Activated naive CD8-positive, alpha-beta T cell treated with anti-CD3 and anti-CD28 coated beads, Interleukin-2, amount 50 U/mL, for 24 hours (primary cell): ENCODE data around the gene DPYSL4.

Source experiments
- ATAC-seq: fragments of 150-1000 bp; cut with Tn5 transposase; one replicate; pipeline ENCODE4 v1.10.0; 2021
- DNase-seq: peaks from one replicate; pipeline ENCODE4 v3.0.0; 2021
- H3K27ac Mint-ChIP-seq: one replicate; pipeline ENCODE4 v1.8.0; 2021; ENCODE audit warnings: mild to moderate bottlenecking, mixed read lengths
- H3K27me3 Mint-ChIP-seq: one replicate; pipeline ENCODE4 v1.8.0; 2021; ENCODE audit warnings: mixed read lengths
- H3K36me3 Mint-ChIP-seq: one replicate; pipeline ENCODE4 v1.8.0; 2021; ENCODE audit warnings: low read depth, mixed read lengths
- H3K4me1 Mint-ChIP-seq: one replicate; pipeline ENCODE4 v1.8.0; 2021; ENCODE audit warnings: mixed read lengths
- H3K4me3 Mint-ChIP-seq: one replicate; pipeline ENCODE4 v1.8.0; 2021; ENCODE audit warnings: mild to moderate bottlenecking, moderate library complexity, mixed read lengths
- H3K9me3 Mint-ChIP-seq: one replicate; pipeline ENCODE4 v1.8.0; 2021; ENCODE audit warnings: mixed read lengths

The DPYSL4 gene

DNA sequence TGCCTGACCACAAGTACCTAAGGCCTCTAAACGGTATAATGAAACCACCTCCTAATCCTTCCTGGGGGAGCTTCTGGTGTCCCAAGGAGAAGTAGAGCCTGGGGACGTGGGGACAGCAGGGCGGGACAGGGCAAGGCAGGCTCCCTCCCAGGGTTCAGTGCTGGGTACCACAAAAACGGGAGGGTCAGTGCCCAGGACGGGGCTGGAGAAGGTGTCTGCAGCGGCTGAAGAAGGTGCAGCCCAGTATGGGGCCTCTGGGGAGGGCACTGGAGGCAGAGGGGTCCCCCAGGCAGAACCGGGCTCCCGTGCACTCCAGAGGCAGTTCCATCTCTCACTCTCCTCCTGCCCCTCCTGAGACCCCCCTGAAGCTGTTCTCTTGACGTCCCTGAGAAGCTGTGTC lies 46.2 kb downstream of the DPYSL4 start:
- H3K27ac Mint-ChIP-seq, result no peak overlapping the region
- no peak for ATAC-seq
- H3K27me3 Mint-ChIP-seq, result no peaks in the 10 kb centered on the region

GRCh38 chr10:132233501-132234085 lies 46.8 kb downstream of the DPYSL4 start:
- Mint-ChIP-seq H3K27ac (no peak overlapping the region), H3K4me3 (no peak overlapping the region), H3K36me3 (no peaks in the 10 kb centered on the region), H3K9me3 (no peaks in the 10 kb centered on the region), H3K4me1 (peaks cover 35% of the 10 kb centered on the region), H3K27me3 (no peaks in the 10 kb centered on the region)
- ATAC-seq (no peak), DNase-seq (no peak)

More for the DNA sequence above, 46.2 kb downstream of the DPYSL4 start:
- H3K4me1 Mint-ChIP-seq, result peaks cover 35% of the 10 kb centered on the region
- no peak for DNase-seq
- no peaks in the 10 kb centered on the region for H3K36me3 Mint-ChIP-seq
- no peak overlapping the region for H3K4me3 Mint-ChIP-seq
- H3K9me3 Mint-ChIP-seq, result no peaks in the 10 kb centered on the region

GRCh38 chr10:132234860-132235259 lies 48.1 kb downstream of the DPYSL4 start:
- ATAC-seq (no peak), DNase-seq (no peak)
- Mint-ChIP-seq H3K27me3 (no peaks in the 10 kb centered on the region), H3K4me3 (no peak overlapping the region), H3K36me3 (no peaks in the 10 kb centered on the region), H3K9me3 (no peaks in the 10 kb centered on the region), H3K4me1 (peaks cover 27% of the 10 kb centered on the region), H3K27ac (no peak overlapping the region)

DNA sequence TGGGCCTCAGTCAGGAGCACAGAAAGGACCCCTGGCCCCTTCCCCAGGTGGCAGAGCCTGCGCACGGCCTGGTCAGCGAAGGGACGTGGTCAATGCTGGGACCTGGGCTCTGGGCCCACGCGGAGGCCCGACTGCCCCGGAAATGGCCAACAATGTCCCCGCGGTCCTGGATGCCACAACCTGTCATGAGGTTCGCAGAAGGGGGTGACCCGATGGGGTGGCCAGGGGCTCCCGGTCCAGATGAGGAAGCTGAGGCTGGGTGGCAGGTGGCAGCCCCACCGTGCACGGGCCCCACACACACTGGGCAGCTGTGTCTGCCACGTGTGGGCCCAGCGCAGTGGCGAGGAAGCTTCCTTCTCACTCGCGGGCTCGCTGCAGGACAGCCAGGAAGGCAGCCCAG lies 49.4 kb downstream of the DPYSL4 start:
- Mint-ChIP-seq H3K9me3 (no peaks in the 10 kb centered on the region), H3K4me3 (no peak overlapping the region), H3K27ac (no peak overlapping the region), H3K27me3 (no peaks in the 10 kb centered on the region), H3K4me1 (peaks cover 21% of the 10 kb centered on the region), H3K36me3 (no peaks in the 10 kb centered on the region)
- no peak for DNase-seq
- no peak for ATAC-seq

DNA sequence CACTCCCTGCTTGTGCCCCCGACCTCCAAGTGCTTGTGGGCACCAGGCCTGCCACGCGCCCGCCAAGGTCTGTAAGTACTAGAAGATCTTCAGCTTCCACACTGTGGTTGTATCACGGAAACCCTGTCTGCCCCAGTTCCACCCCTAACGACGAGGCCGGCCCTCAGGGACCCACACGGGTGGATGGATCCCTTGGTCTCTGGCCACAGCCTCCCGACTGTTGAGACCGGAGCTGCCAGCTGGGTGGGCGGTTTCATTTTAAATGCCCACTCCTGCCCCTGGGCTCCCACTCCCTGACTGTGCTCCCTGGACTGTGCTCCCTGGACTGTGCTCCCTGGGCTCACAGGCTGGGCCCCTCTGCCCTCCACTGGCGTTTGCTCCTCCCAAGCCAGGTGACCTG lies 50.1 kb downstream of the DPYSL4 start:
- Mint-ChIP-seq H3K9me3 (no peaks in the 10 kb centered on the region), H3K4me3 (no peak overlapping the region), H3K27ac (no peak overlapping the region), H3K27me3 (no peaks in the 10 kb centered on the region), H3K4me1 (peaks cover 15% of the 10 kb centered on the region), H3K36me3 (no peaks in the 10 kb centered on the region)
- DNase-seq, result no peak
- ATAC-seq, result no peak

DNA sequence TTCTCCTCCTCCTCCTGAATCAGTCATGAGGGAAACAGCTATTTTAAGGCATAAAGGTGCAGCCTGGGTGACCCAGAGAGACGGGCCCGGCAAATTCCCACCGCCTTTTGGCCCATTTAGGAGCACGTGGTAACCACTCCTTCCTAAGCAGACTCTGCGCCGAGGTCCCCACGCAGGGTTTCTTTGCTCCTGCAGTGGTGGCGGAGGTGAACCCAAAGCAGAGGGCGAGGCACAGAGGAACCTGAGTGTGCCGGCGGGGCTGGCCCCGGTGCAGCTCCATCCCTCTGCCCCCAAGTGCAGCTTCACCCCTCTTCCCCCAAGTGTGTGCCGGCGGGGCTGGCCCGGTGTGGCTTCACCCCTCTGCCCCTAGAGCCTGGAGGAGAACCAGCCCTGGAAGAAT lies 50.6 kb downstream of the DPYSL4 start:
- no peak for DNase-seq
- no peaks in the 10 kb centered on the region for H3K9me3 Mint-ChIP-seq
- ATAC-seq, result no peak
- H3K27me3 Mint-ChIP-seq, result no peaks in the 10 kb centered on the region
- H3K36me3 Mint-ChIP-seq, result no peaks in the 10 kb centered on the region
- peaks cover 10% of the 10 kb centered on the region for H3K4me1 Mint-ChIP-seq
- H3K4me3 Mint-ChIP-seq, result no peak overlapping the region
- no peak overlapping the region for H3K27ac Mint-ChIP-seq

- no peaks in the 10 kb centered on the region for H3K27me3 Mint-ChIP-seq
Measured at GRCh38 chr10:132237871-132238270, 51.1 kb downstream of the DPYSL4 start.

DNA sequence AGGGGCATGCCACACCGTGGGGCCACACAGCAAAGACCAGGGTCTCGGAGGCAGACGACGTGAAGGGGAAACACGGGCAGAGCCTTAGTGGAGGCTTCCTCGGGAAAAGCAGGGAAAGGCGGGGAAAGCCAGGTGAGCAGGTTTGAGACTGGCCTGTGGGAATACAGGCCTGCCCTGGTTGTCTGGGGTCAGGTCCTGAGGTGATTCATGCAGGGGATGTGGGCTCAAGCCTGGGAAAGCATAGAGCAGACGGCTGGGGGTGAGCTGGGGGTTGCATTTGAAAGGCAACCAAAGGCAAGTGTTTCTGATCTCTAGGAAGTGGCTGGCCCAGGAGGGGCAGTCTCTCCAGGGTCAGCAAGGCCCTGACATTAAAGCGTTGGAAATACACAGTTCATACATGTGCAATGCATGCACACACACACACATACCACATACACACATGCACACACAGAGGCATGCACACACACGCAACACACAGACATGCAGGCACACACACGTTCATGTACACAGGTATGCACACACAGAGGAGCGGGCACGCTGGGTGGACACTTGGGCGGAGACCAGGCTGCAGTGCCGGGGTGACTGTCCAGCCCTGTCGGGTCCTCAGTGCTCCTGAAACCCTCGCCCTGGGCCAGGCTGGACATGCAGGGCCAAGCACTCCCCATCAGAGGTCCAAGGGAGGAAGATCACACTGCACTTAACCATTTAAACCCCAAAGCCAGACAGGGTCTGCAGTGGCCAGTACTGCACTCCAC lies 51.8 kb downstream of the DPYSL4 start:
- DNase-seq, result no peak
- Mint-ChIP-seq H3K36me3 (no peaks in the 10 kb centered on the region), H3K9me3 (no peaks in the 10 kb centered on the region), H3K27ac (no peak overlapping the region), H3K4me1 (no peaks in the 10 kb centered on the region), H3K4me3 (no peak overlapping the region), H3K27me3 (no peaks in the 10 kb centered on the region)
- ATAC-seq, result no peak

More at GRCh38 chr10:132237871-132238270, 51.1 kb downstream of the DPYSL4 start:
- Mint-ChIP-seq H3K27ac (no peak overlapping the region), H3K4me1 (peaks cover 5% of the 10 kb centered on the region), H3K36me3 (no peaks in the 10 kb centered on the region), H3K9me3 (no peaks in the 10 kb centered on the region), H3K4me3 (no peak overlapping the region)
- ATAC-seq, result no peak
- DNase-seq, result no peak

DNA sequence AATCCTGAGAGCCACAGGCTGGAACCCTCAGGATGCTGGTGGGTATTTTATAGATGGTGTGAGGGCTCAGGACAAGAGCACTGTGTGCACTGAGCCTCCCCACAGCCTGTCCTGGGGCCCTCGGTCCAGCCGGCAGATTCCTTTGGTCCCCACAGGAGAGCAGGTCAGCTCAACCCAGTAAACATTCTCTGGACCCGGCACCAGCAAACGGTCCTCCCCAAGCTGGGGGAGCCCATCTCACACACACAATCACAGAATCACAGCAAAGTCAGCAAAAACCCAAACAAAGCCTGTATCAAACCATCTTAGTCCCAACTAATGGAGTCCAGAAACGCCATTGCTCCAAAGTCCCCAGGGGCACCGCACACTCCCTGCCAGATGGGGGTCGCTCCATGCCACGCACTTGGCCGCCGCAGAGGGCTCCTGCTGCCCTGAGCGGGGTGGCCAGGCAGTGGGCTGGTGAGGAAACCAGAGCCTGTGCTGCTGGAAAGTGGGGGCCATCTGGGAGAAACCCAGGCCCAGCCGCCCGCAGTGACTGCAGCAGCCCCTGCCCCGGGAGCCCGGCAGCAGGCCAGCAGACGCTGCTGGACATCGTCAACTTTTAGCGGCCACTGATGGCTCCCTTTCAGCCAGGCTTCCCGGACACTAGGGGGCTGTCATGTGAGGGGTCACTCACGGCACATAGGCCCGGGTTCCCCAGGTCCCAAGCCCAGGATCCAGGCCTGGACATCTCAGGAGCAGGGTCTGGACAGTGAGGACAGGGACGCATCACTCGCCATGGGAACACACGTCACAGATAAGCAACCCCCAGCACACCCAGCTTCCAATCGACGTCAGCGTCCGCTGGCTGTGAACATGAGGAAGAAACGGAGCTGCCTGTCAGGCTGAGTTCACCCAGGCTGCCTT lies 52.6 kb downstream of the DPYSL4 start:
- ATAC-seq (no peak), DNase-seq (no peak)
- Mint-ChIP-seq H3K4me3 (no peak overlapping the region), H3K9me3 (no peaks in the 10 kb centered on the region), H3K36me3 (no peaks in the 10 kb centered on the region), H3K27me3 (no peaks in the 10 kb centered on the region), H3K4me1 (no peaks in the 10 kb centered on the region), H3K27ac (no peak overlapping the region)

DNA sequence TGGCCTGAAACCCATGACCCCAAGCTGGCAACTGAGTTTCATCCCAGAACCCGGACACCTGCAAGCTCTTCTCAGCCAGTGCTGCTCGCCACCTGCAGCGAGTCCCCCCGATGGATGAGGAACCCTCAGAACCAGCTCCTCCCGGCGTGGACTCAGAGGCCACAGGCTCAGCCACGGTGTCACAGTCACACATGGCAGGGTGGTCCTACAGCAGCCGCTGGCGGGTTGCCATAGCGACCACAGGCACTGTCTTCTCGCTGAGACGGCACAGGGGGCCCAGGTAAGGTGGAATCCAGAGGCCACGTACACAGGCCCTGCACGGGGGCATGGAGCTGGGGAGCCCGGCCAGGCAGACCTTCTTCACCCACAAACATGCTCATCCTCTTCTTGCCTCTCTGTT lies 53.4 kb downstream of the DPYSL4 start:
- no peak for DNase-seq
- no peaks in the 10 kb centered on the region for H3K36me3 Mint-ChIP-seq
- H3K27ac Mint-ChIP-seq, result no peak overlapping the region
- no peaks in the 10 kb centered on the region for H3K9me3 Mint-ChIP-seq
- H3K27me3 Mint-ChIP-seq, result no peaks in the 10 kb centered on the region
- H3K4me3 Mint-ChIP-seq, result no peak overlapping the region
- no peak for ATAC-seq
- no peaks in the 10 kb centered on the region for H3K4me1 Mint-ChIP-seq

DNA sequence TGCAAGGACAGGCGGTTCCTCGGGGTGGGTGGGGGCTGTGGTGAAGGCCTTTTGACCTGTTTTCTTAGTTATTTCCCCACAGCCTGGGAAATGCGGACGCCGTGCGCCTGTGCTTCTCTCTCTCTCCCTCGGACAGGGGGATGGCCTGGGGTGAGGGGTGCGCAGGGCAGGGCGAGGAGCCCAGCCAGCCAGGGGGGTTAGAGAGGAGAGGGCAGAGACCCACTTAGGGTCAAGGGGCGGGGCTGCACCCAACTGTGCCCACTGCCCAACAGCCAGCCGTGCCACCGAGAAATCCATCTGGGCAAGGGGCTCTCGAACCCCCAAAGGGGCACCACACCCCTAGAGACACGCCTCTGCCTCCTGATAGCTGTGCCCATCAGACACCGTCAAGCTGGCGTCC lies 53.8 kb downstream of the DPYSL4 start:
- Mint-ChIP-seq H3K4me3 (no peak overlapping the region), H3K4me1 (no peaks in the 10 kb centered on the region), H3K9me3 (no peaks in the 10 kb centered on the region), H3K27ac (no peak overlapping the region), H3K36me3 (no peaks in the 10 kb centered on the region), H3K27me3 (no peaks in the 10 kb centered on the region)
- ATAC-seq (no peak), DNase-seq (no peak)

- H3K4me3 Mint-ChIP-seq, result no peak overlapping the region
- no peaks in the 10 kb centered on the region for H3K9me3 Mint-ChIP-seq
- H3K27me3 Mint-ChIP-seq, result no peaks in the 10 kb centered on the region
- ATAC-seq, result no peak
- DNase-seq, result no peak
- no peaks in the 10 kb centered on the region for H3K36me3 Mint-ChIP-seq
- H3K4me1 Mint-ChIP-seq, result no peaks in the 10 kb centered on the region
- no peak overlapping the region for H3K27ac Mint-ChIP-seq
Measured at GRCh38 chr10:132241086-132241485, 54.3 kb downstream of the DPYSL4 start.

DNA sequence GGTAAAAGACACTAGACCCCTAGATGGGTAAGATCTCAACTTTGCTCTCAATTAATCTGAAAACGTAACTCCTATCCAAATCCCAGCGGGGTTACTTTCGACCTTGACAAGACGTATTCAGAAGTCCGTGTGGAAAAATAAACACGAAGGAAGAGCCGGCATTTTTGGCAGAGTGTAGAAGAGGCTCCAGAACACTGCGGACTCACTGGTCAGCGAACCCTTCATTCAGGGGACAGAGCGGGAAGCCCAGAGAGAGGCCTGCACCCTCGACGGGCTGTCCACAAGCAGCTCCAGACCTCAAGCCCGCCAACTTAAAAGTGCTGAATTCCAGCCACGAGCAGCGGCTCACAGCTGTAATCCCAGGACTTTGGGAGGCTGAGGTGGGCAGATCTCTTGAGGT lies 54.7 kb downstream of the DPYSL4 start:
- no peak overlapping the region for H3K27ac Mint-ChIP-seq

DNA sequence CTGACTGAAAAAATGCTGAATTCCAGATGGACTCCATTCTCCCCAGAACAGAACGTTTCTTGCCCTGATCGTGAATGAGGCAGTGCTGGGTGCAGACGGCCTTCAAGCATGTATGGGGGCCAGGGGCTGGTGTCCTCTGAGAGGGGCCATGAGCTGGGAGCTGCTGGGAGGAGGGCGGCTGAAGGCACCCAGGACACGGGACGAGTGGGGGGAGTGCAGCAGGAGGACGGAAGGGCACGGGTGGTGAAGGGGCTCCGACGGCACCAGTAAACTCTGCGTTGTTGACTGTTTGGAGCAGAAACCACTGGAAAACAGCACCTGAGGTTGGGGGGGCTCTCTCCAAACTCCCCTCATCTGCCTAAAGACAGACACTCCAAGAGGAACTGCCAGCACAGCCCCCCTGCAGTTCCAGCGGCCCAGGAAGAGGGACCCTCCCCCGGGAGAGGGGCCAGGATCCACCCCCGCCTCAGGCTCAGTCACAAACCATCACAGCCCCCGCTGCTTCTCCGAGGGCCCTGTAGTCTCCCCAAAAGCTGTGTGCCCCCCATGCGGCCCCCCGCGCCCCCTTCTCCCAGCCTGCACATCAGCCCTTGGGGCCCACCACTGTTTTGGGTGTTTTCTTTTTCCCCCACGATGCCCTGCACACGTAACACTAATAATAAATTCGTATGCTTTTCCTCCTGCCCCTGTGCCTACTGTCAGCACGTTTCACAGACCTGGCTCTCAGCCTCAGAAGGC lies 55.5 kb downstream of the DPYSL4 start:
- no peak overlapping the region for H3K4me3 Mint-ChIP-seq
- no peaks in the 10 kb centered on the region for H3K36me3 Mint-ChIP-seq
- DNase-seq (no peak), ATAC-seq (no peak)
- H3K27ac Mint-ChIP-seq, result no peak overlapping the region
- no peaks in the 10 kb centered on the region for H3K9me3 Mint-ChIP-seq
- H3K27me3 Mint-ChIP-seq, result no peaks in the 10 kb centered on the region
- no peaks in the 10 kb centered on the region for H3K4me1 Mint-ChIP-seq

More for the DNA sequence above, 54.7 kb downstream of the DPYSL4 start:
- DNase-seq (no peak), ATAC-seq (no peak)
- Mint-ChIP-seq H3K4me1 (no peaks in the 10 kb centered on the region), H3K4me3 (no peak overlapping the region), H3K27me3 (no peaks in the 10 kb centered on the region), H3K9me3 (no peaks in the 10 kb centered on the region), H3K36me3 (no peaks in the 10 kb centered on the region)
